CD4-positive, alpha-beta T cell treated with Interleukin-15 for 4 hours (primary cell): ENCODE measurements around the gene ASXL1.
"Not testable (repeated sequence)": the region's sequence is repeated elsewhere in the genome, so short reads cannot be mapped to it uniquely, and the experiment has no call there.

Experiments
- DNase-seq: peaks from one replicate; pipeline ENCODE4 v3.0.0-alpha.2; 2020; ENCODE audit warnings: low spot score

Gene ASXL1

GRCh38 chr20:32454164-32455145, 96.3 kb downstream of the ASXL1 start:
- DNase-seq = no peak

GRCh38 chr20:32455171-32455900, 97.2 kb downstream of the ASXL1 start:
- no peak for DNase-seq

- DNase-seq = no peak
Observed at GRCh38 chr20:32455901-32456701, 98.0 kb downstream of the ASXL1 start.

- no peak for DNase-seq
Observed at GRCh38 chr20:32456869-32457478, 98.8 kb downstream of the ASXL1 start.

GRCh38 chr20:32457479-32457986, 99.4 kb downstream of the ASXL1 start:
- no peak for DNase-seq

- DNase-seq = no peak
Observed at GRCh38 chr20:32458061-32458836, 100.1 kb downstream of the ASXL1 start.

- no peak for DNase-seq
Observed at GRCh38 chr20:32458837-32459220, 100.7 kb downstream of the ASXL1 start.

- DNase-seq = no peak
Observed at GRCh38 chr20:32460231-32460630, 102.1 kb downstream of the ASXL1 start.

GRCh38 chr20:32460683-32461320, 102.7 kb downstream of the ASXL1 start:
- DNase-seq = no peak

- no peak for DNase-seq
Observed at GRCh38 chr20:32461836-32462600, 103.9 kb downstream of the ASXL1 start.

- no peak for DNase-seq
Observed at GRCh38 chr20:32462900-32463641, 104.9 kb downstream of the ASXL1 start.

- DNase-seq = no peak
Observed at GRCh38 chr20:32463642-32464400, 105.7 kb downstream of the ASXL1 start.

GRCh38 chr20:32464401-32465091, 106.4 kb downstream of the ASXL1 start:
- no peak for DNase-seq

- DNase-seq = no peak
Observed at GRCh38 chr20:32465092-32465900, 107.2 kb downstream of the ASXL1 start.

- DNase-seq = not testable (repeated sequence)
Observed at GRCh38 chr20:32465901-32466675, 108.0 kb downstream of the ASXL1 start.
